HepG2 (cell line): ENCODE results near the gene APOBEC3H. TPM values are rescaled to one million over a fixed set of nuclear protein-coding genes. Genes with fewer than 3 reads are reported as not detected.

Source experiments
- PHF5A ChIP-seq: IDR thresholded peaks from one replicate; pipeline ENCODE4 v1.6.1; 2018; ENCODE audit warnings: low read depth, missing genetic modification reagents; ENCODE audit not compliant: unreplicated experiment
- RELA ChIP-seq: sonication (generic); formaldehyde crosslinking; IDR thresholded peaks from 2 replicates; pipeline ENCODE4 v1.4.0; 2020; ENCODE audit warnings: missing genetic modification reagents
- THAP8 ChIP-seq: sonication (generic); formaldehyde crosslinking; IDR thresholded peaks from 2 replicates; pipeline ENCODE4 v1.5.1; 2020; ENCODE audit warnings: missing genetic modification reagents, mild to moderate bottlenecking, borderline replicate concordance
- ZNF33A ChIP-seq: sonication (generic); formaldehyde crosslinking; IDR thresholded peaks from 2 replicates; pipeline ENCODE4 v1.5.1; 2020; ENCODE audit warnings: missing genetic modification reagents, mild to moderate bottlenecking, moderate library complexity, borderline replicate concordance
- ZNF644 ChIP-seq: IDR thresholded peaks from 2 replicates; pipeline ENCODE4 v1.6.1; 2016; ENCODE audit warnings: low read depth
- ZNF878 ChIP-seq: sonication (generic); formaldehyde crosslinking; IDR thresholded peaks from 2 replicates; pipeline ENCODE4 v1.8.1; 2023; ENCODE audit warnings: mild to moderate bottlenecking, missing genetic modification reagents, moderate library complexity
- polyA plus RNA-seq, 8 experiments: library from polyadenylated mRNA; depleted of rRNA in 3 of 8; stranded (reverse) in 7 of 8; unstranded in 1 of 8; fragments of >200 nt; fragmentation: Illumina TruSeq in 4 of 8; extraction: Trizol in 4 of 8; gene quantifications; 2 replicates each; pipeline versions ENCODE4 v1.2.1 to v1.2.3, GENCODE V29; 2011 to 2016; ENCODE audit warnings: low read depth in 4 of 8, missing spikeins in 1 of 8, mixed read lengths in 1 of 8; ENCODE audit not compliant: insufficient read depth in 1 of 8
- total RNA-seq, 5 experiments: library from RNA; depleted of rRNA; stranded (reverse); fragments of >200 nt; fragmentation: Illumina TruSeq; extraction: Trizol; gene quantifications; 2 replicates each; pipeline ENCODE4 v1.2.3, GENCODE V29; 2016; ENCODE audit warnings: low read depth in 1 of 5
- TF ChIP-seq, protein P1 (sequence below): sonication (generic); formaldehyde crosslinking; IDR thresholded peaks from 2 replicates; pipeline ENCODE4 v1.4.0; 2020; ENCODE audit warnings: mild to moderate bottlenecking, missing genetic modification reagents
- TF ChIP-seq, protein P2 (sequence below): sonication (generic); formaldehyde crosslinking; IDR thresholded peaks from 2 replicates; pipeline ENCODE4 v1.5.0; 2020; ENCODE audit warnings: mild to moderate bottlenecking, missing genetic modification reagents

The APOBEC3H gene
- total and polyA plus RNA-seq, 2 of the 13 experiments (the other 11 are each of a cell fraction or from before 2014, with no cell fraction given): 0.18 to 0.31 TPM

GRCh38 chr22:39130152-39130704, 33.2 kb downstream of the APOBEC3H start (continued):
- TF ChIP-seq THAP8 (CRISPR knock-in tag) (no peak), ZNF33A (no peak), ZNF644 (CRISPR knock-in tag) (no peak), PHF5A (CRISPR knock-in tag) (no peak), RELA (CRISPR knock-in tag) (no peak), ZNF878 (CRISPR knock-in tag) (no peak)
- TF ChIP-seq, protein P1, sequence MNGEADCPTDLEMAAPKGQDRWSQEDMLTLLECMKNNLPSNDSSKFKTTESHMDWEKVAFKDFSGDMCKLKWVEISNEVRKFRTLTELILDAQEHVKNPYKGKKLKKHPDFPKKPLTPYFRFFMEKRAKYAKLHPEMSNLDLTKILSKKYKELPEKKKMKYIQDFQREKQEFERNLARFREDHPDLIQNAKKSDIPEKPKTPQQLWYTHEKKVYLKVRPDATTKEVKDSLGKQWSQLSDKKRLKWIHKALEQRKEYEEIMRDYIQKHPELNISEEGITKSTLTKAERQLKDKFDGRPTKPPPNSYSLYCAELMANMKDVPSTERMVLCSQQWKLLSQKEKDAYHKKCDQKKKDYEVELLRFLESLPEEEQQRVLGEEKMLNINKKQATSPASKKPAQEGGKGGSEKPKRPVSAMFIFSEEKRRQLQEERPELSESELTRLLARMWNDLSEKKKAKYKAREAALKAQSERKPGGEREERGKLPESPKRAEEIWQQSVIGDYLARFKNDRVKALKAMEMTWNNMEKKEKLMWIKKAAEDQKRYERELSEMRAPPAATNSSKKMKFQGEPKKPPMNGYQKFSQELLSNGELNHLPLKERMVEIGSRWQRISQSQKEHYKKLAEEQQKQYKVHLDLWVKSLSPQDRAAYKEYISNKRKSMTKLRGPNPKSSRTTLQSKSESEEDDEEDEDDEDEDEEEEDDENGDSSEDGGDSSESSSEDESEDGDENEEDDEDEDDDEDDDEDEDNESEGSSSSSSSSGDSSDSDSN (CRISPR knock-in tag): no peak
- TF ChIP-seq, protein P2, sequence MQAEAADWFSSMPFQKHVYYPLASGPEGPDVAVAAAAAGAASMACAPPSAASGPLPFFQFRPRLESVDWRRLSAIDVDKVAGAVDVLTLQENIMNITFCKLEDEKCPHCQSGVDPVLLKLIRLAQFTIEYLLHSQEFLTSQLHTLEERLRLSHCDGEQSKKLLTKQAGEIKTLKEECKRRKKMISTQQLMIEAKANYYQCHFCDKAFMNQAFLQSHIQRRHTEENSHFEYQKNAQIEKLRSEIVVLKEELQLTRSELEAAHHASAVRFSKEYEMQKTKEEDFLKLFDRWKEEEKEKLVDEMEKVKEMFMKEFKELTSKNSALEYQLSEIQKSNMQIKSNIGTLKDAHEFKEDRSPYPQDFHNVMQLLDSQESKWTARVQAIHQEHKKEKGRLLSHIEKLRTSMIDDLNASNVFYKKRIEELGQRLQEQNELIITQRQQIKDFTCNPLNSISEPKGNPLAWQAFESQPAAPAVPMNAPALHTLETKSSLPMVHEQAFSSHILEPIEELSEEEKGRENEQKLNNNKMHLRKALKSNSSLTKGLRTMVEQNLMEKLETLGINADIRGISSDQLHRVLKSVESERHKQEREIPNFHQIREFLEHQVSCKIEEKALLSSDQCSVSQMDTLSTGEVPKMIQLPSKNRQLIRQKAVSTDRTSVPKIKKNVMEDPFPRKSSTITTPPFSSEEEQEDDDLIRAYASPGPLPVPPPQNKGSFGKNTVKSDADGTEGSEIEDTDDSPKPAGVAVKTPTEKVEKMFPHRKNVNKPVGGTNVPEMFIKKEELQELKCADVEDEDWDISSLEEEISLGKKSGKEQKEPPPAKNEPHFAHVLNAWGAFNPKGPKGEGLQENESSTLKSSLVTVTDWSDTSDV (CRISPR knock-in tag): no peak
- TF ChIP-seq, all 625 proteins: peak for 11
